ENCODE data around the gene ARHGEF16.

Gene ARHGEF16

DNA sequence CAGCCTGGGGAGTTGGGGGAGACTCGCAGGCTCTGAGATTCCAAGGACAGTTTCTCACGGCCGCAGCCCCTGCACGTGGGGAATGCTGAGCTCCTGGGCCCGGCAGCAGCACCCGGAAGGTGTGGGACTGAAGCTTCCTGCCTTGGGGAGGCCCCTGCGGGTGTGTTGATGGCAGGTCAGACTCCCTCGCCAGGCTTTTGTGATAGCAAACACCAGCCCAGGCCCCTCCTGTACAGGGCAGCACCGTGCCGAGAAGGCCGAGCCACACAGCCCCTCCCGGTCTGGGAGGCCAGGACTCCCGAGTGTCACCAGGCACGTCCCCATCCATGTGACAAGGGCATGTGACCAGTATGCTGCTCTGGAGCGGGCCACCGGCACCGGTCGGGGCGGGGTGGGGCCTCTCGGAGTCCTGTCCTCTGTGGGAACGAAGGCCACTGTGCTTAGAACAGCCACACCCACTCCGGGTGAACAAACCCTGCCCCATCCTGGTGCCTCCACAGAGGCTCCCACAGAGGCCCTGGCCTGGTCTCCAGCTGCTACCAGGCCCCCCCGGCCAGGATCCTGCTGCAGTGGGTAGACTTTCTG is 31.1 kb upstream of the ARHGEF16 start:
- DNase-seq = no peak

DNA sequence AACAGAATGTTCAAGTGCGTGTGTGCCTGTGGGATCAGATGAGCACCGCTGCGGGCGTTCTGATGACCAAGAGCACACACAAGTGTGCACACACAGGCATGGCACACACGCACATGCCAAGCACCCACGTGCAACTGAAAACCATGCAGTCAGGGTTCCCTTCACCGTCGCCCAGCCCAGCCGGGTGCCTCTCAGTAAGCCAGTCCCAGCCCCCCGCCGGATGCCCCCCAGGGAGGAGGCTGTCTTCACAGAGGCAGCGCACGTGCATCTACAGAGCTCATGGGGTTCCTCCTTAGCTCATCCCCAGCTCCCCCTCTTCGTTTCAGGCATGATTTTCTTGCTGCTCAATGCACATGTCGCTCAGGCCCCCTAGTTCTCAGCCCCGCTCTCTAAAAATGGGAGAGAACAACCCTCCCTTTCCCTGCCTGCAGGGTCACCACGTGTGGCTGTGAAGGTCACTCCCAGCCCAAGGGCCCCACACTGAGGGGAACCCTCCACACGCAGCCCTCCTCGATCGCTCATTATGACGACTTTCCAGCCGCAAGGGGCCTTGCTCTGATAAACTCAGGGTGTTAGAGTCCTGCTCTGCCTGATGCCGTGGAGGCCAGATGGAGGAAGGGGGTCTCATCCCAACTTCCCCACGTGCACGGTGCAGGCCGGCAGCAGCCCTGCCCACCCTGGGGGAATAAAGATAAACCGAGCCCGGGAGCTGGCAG is 30.4 kb upstream of the ARHGEF16 start:
- DNase-seq = no peak

DNA sequence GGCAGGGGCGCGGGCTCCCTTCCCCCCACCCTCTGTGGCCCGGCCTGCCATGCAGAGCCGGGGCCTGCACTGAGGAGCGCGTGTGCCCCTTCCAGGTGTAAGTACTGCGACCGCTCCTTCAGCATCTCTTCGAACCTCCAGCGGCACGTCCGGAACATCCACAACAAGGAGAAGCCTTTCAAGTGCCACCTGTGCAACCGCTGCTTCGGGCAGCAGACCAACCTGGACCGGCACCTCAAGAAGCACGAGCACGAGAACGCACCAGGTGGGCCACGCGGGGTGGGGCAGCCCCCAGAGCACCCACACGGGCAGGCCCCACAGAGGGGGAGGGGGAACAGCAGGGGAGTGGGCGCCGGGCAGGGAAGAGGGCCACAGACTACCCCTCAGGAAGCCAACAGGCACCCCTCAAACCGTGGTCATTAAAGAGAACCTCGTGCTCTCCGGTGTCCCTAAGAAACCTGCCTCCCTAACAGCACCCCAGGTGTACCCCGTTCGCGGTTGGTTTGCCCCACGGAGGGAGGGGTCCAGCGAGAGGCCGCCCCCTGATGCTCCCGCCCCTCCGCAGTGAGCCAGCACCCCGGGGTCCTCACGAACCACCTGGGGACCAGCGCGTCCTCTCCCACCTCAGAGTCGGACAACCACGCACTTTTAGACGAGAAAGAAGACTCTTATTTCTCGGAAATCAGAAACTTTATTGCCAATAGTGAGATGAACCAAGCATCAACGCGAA is 28.8 kb upstream of the ARHGEF16 start:
- DNase-seq = no peak

DNA sequence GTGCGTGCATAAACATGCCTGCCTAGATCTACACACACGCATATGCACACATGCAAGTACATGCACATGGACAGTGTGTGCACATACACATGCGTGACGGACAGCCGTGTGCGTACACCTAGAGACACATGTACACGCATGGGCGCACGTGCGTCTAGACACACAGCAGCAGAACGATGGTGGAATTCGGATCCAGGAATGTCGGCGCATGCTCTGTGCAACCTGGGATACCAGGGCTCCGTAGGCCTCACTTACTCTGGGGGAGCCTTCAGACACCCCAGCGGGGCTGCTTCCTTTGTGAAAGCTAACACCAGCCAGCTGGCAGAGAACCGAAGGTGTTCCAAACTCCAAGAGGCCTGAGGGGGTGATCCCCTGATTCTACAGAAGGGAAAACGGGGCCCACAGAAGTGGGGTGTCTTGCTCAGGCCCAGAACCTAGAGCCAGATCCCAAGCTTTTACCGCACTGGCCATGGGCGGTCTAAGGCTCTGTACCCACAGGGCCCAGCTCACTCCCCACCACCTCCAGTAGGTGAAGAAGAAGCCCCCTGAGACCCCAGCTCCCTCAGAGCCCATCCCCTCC is 27.4 kb upstream of the ARHGEF16 start:
- no peak for DNase-seq

DNA sequence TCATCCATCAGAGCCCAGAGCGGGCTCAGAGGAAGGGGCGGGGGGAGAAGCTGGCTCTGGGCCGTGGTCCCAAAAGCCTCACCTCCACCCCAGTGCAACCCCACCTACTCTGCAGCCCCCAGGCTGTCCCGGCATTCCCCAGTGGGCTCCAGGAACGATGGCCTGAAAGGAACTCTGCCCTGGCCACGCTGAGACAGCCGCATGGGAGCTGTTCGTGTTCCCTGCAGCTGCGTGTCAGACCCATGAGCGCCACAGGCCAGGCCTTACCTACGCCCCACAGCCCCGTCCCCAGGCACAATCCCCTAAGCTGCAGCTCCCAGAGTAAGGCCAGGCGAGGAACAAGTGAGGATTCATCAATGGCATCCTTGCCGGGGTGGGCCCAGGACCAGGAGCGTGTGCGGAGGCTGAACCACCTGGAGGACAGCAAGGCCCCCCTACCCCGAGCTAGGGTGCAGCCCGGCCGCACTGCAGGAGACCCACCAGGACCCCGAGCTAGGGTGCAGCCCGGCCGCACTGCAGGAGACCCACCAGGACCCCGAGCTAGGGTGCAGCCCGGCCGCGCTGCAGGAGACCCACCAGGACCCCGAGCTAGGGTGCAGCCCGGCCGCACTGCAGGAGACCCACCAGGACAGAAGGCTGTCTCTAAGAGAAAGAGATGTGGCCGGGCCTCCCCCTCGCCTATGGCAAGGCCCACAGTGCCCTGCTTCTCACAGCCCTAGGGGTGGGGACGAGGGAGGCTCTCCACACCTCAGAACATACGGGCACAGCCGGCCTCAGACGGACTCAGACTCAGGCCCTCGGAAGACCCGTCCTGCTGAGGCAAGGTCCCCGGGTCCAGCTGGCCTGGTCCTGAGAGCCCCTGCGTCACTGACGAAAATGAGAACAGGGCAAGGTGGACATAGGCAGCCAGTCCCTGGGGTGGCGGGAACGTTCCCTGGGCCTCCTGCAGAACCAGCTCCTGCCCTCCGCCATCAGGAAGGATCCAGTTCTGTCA is 26.5 kb upstream of the ARHGEF16 start:
- DNase-seq = no peak

DNA sequence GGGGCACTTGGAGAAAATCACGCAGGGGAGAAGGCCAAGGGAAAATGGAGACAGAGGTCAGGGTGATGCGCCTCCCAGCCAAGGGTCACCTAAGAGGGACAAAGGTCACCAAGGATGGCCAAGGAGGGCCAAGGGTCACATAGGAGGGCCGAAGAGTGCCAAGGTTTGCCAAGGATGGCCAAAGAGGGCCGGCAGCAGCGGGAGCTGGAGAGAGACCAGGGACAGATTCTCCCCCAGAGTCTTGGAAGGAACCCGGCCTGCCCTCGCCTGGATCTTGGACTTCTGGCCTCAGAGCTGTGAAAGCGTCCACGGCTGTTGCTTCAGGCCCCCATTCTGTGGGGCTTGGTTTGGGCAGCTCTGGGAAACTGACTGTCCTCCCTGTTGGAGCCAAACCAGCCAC is 25.6 kb upstream of the ARHGEF16 start:
- DNase-seq = no peak

DNA sequence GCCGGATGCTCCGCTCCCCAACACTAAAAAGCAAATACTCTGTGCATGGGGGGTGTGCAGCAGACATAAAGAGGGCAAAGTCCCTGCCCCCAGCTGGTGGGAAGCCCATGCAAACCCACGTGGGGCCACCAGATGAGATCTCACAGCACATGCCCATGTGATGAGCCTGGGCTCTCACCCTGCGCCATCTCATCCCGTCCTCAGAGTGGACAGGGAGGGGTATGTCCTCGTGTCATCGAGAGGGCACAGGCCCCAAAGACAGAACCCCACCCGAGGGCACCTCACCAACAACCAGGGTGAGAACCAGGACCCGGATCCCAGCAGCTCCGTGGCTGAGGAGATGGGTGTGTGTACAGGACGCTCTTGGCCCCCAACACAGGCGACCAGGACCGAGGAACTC is 25.1 kb upstream of the ARHGEF16 start:
- DNase-seq = no peak

DNA sequence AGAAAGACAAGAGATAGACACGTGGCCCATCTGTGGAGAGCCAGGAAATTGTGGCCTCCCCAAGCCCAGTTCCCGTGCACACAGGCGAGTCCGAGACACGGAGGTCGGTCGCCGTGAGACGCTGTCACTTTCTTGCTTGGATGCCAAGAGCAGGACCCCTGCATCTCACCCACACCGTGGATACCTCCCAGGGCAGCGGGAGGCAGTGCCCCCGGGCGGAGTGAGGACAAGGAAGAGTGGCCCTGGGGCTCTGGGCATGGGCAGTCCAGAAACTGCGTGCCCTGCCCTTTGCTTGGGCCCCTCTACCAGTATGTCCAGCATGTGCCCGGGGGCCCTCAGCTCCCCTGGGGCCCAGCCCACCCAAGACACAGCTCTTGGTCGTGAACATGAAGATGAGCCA is 24.7 kb upstream of the ARHGEF16 start:
- DNase-seq = no peak

DNA sequence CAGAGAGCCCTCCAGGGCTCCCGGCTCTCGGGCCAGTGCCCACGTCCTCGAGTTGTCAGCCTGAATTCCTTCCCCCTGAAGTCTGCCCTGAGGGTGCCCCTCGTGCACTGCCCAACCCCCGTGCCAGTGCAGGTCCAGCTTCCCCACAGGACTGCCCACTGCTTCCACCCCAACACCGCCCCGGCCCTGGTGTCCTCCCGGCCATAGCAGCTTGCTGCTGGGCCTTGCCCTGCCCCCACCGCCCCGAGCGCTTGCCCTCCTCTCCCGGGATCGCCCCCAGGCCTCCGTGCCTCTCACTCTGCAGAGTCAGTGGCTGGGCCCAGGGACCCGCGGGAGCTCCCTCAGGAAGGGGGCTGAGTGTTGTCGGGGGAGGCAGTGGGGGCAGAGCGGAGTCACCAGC is 24.1 kb upstream of the ARHGEF16 start:
- no peak for DNase-seq

DNA sequence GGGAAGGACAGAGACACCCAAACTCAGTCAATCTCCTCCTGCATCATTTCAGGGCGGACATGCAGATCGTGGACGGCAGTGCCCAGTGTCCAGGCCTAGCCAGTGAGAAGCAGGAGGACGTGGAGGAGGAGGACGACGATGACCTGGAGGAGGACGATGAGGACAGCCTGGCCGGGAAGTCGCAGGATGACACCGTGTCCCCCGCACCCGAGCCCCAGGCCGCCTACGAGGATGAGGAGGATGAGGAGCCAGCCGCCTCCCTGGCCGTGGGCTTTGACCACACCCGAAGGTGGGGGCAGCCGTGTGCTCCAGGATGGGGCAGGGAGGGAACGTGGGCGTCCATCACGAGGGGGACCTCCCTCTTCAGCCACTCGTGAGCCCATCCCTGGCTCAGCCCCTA is 23.6 kb upstream of the ARHGEF16 start:
- DNase-seq = no peak

DNA sequence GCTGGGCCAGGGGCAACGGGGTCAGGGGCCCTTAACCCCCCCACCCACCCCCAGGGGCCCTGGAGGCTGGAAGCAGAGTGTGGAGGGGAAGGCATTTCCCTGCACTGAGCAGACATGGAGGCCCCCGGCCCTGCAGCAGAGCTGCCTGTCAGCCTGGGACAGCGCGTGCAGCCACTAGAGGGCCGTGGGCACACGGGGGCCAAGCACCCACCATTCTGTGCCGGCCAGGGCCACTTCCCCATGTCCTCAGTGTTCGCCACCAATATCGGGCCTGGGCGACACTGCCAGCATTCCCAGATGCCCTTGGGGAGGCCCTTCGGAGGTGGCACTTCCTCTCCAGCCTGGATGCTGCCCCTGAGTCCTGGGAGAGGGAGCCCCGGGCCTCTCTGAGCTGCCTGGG is 23.2 kb upstream of the ARHGEF16 start:
- DNase-seq = no peak

DNA sequence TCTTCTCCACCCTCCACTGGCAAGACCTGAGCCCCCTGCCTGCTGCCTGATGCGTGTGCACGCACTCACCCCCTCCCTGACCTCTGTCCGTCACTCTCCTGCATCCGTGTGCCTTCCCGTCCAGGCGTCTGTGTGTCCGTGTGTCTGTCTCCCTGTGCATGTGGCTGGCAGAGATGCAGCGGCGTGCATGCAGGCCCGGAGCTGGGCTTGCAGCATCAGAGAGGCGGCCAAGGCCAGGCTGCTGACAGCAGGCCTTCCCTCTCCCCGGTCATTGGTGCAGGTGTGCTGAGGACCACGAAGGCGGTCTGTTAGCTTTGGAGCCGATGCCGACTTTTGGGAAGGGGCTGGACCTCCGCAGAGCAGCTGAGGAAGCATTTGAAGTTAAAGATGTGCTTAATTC is 22.8 kb upstream of the ARHGEF16 start:
- no peak for DNase-seq

DNA sequence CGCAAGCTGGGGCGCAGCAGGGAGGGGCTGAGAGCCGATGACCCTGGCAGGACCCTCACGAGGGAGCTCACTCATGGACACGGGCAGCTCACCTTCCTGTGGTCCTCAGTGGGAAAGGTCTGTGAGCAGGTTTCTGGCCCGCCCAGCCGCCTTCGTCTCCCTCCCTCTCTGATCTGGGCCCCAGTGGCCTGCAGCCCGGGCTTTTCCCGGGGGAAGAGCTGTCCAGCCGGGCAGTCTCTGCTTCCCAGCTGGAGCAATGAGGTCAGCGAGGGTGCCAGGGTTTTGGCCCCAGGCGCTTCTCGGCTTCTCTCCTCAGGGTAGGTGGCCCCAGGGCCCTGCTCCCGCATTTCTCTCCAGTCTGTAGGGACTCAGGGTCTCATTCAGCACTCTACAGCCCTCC is 22.2 kb upstream of the ARHGEF16 start:
- no peak for DNase-seq

DNA sequence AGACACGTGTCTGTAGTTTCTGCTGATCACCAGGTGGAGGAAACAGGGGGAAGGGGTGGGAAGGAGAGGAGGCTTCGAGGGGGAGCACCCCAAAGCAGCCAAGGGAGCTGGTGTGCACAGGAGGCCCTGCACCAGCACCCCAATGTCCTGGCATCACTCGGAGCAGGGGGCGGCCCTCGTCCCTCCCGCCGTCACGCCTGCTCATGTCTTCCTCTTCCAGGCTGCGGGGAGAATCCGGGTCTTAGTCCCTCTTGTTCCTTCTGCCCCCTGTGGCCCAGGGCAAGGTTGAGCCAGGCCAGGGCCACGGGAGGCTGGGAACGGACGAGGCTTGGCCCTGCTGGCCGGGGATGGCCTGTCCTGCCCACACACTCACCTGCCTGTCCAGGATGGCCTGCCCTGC is 21.4 kb upstream of the ARHGEF16 start:
- DNase-seq = no peak

DNA sequence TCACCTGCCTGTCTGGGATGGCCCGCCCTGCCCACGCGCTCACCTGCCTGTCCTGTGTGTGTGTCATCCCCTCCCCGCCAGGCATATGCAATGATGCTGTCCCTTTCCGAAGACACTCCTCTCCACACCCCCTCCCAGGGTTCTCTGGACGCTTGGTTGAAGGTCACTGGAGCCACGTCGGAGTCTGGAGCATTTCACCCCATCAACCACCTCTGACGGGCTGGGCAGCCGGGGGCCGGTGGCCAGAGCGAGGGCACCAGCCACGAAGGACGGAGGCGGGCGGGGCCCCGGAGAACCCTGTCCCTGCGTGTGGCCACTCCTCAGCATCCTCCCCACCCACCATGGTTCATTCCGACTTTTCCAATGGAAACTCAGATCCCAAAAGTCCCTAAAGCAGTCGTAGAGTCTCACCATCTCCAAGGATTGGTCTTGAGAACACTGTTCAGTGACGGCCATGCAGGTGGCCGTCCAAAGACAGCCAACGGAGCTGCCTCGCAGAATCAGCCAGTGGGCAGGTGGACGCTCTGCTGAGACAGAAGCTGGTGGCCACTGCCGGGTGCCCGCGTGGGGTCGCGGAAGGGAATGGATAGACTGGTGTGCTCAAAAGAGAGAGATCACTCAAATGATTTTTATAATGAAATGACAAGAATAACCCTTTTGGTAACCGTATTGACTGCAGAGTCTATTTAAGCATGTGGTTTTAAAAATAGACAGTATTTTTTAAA is 20.7 kb upstream of the ARHGEF16 start:
- DNase-seq = no peak

DNA sequence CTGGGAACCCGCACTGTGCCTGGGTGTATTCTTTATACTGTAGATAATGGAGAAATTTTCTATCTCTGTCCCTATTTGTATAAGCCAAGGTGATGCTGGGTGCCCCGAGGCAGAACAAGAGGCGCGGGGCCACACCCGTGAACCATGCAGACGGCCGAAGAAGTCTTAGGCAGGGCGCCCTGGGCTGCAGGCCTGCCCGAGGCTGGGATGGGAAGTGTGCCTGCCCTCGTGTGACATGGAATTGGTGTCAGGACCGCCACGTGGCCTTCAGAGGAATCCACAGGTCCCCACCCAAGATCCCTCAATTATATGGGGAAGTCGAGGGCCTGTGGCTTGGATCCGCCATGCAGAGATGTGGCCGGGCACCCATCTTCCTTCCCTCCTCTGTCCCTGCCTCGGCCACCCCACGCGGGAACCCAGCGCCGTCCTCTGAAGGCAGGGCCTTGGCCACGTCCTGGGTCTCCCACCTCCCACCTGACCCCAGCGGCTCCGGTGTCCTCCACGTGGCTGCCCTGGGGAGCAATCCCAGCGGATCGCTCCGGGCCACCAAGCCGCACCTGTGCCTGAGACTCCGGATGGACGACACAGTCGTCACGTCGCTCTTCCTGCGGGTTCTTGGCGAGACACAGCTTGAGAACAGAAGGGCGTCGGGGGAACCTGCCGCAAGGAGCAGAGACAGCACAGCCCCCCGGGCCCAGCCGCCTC is 19.9 kb upstream of the ARHGEF16 start:
- DNase-seq = no peak

DNA sequence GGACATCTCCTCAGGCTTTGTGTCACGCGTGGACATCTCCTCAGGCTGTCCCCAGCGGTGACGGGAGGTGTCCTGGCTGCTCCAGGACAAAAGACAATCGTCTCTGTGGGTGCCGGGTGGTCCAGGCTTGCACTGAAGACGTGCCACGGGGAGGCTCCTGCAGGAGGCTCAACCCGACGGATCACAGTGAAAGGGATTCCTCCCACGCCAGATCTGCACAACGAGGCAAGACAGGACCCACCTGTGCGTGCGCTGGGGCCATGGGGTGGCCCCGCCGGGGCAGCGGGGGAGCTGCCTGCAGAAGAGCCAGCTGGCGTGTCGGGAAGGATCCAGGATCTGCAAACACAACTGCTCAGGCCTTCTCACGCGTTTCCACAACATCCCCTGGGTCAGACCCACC is 18.8 kb upstream of the ARHGEF16 start:
- no peak for DNase-seq

DNA sequence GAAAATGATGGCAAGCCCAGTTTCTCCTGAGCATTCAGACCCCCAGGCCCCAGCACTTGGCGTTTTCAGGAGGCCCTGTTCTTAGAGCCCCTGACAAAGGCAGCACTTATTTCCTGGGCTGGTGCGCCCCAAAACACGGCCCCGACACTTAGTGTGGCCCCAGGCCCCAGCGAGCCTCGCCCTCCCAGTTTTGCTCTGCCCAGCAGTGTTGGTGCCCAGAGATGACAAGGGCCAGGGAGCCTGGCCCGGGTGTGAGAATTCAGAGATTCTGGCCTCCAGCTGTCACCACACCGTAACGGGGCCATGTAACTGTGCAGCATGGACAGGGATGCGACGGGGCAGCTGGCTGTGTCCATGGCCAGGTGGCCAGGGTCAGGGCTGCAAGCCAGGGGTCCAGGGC is 18.0 kb upstream of the ARHGEF16 start:
- DNase-seq = no peak

DNA sequence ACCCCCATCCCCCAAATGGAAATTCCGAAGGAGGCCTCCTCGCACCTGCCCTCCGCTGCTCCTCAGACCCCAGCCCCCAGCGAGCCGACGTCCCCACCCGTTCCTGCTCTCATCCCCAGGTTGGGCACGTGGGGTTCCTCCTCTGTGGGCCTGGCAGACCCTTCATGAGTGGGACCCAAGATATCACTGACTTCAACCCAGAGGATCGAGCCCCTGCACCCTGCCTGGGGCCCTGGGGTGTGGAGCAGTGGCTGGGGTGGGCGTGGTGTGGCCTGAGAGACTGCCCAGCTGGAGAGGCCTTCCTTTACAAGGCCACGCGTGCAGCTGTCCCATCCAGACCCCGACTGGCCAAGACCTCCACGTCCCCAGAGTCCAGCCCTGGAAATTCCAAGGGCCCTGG is 17.6 kb upstream of the ARHGEF16 start:
- DNase-seq = no peak

DNA sequence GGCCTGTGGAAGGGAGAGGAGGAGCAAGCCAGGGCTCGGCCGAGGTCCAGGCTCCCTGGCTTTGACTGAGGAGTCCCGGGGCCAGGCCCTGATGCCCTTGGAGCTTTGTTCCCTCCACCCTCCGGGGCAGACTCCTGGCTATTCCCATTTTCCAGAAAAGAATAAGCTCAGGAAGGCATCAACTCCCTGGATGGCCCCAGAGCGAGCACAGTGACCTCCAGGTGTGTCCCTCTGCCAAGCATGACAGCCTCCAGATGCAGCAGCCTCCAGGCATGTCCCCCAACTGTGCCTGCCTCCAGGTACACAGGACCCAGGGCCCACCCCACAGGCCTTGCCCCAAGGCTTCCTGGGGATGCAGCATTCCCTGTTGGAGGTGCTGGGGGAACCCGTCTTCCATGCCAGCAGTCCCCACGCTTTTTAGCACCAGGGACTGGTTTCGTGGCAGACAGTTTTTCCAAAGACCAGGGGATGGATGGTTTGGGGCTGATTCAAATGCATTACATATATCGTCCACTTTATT is 15.7 kb upstream of the ARHGEF16 start:
- DNase-seq = no peak

Data from SIG-M5 (cell line).